Cardiac muscle cell (in vitro differentiated cells and primary cell): ENCODE data around the gene KANK2. TPM values are rescaled to one million over a fixed set of nuclear protein-coding genes. Genes with fewer than 3 reads are reported as not detected.
"Not testable (repeated sequence)": the region's sequence is repeated elsewhere in the genome, so short reads cannot be mapped to it uniquely, and the experiment has no call there.

Experiments
- DNase-seq, 2 donors: peaks; one replicate each; pipeline versions ENCODE4 v3.0.0 to v3.0.0-alpha.2; 2010 to 2017; ENCODE audit warnings: low read depth in 1 of 2, low spot score in 1 of 2
- H3K27ac ChIP-seq: fragments of 200-600 bp; sonication (generic); 2 replicates; pipeline ENCODE4 v1.5.1; 2016
- H3K27me3 ChIP-seq: fragments of 200-600 bp; sonication (generic); 2 replicates; pipeline ENCODE4 v1.6.0; 2016; ENCODE audit warnings: control low read depth
- H3K36me3 ChIP-seq: fragments of 200-600 bp; sonication (generic); 2 replicates; pipeline ENCODE4 v1.5.1; 2016; ENCODE audit warnings: control low read depth
- H3K4me1 ChIP-seq: fragments of 200-600 bp; sonication (generic); 2 replicates; pipeline ENCODE4 v1.8.1; 2017; ENCODE audit warnings: low read depth, mild to moderate bottlenecking, mixed run types
- H3K4me3 ChIP-seq: fragments of 200-600 bp; sonication (generic); 2 replicates; pipeline ENCODE4 v1.5.1; 2016; ENCODE audit warnings: mild to moderate bottlenecking
- H3K9me3 ChIP-seq: fragments of 200-600 bp; sonication (generic); 2 replicates; pipeline ENCODE4 v1.5.1; 2017; ENCODE audit warnings: low read depth, mild to moderate bottlenecking, control low read depth
- CTCF ChIP-seq: IDR thresholded peaks from 2 replicates; pipeline ENCODE4 v1.5.1; 2012; ENCODE audit warnings: low read depth, mild to moderate bottlenecking, low read length
- polyA plus RNA-seq: library from polyadenylated mRNA; unstranded; fragments of >200 nt; fragmentation: Nextera tagmentation; extraction: Ambion mirVana; gene quantifications from 2 replicates; pipeline ENCODE4 v1.2.1, GENCODE V29; 2016
- total RNA-seq: library from RNA; depleted of rRNA; stranded (reverse); fragments of >200 nt; gene quantifications from 2 replicates; pipeline ENCODE4 v1.2.3, GENCODE V29; 2016

The KANK2 gene
- total and polyA plus RNA-seq, 2 experiments from 2014 or later: 38.9 to 106 TPM

GRCh38 chr19:11166281-11167142 is 30.8 kb downstream of the KANK2 start:
- no peaks in the 10 kb centered on the region for H3K9me3 ChIP-seq
- H3K27me3 ChIP-seq: no peaks in the 10 kb centered on the region
- DNase-seq: peak in 1 of 2 donors; percentile 61
- no peak overlapping the region for H3K27ac ChIP-seq
- H3K4me1 ChIP-seq: peaks cover 9% of the 10 kb centered on the region
- no peak for TF ChIP-seq CTCF
- H3K4me3 ChIP-seq: no peak overlapping the region
- peaks cover 14% of the 10 kb centered on the region for H3K36me3 ChIP-seq

DNA sequence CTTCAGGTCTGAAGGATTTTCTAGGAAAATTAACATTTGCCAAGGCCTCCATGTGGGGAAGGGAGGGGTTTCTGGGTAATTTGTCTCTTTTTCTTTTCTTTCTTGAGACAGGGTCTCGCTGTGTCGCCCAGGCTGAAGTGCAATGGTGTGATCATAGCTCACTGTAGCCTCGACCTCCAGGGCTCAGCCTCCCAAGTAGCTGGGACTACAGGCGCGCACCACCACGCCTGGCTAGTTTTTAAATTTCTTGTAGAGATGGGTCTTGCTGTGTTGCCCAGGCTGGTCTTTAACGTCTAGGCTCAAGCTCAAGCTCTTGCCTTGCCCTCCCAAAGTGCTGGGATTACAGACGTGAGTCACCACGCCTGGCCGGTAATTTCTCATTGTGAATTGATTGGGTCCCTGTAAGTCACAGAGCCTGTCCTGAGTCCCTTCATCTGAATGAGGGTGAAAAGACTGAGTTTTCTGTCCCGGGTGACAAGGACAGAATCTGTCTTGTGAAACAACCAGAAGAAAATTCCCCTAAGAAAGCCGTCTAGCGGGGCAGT is 31.8 kb downstream of the KANK2 start:
- Histone ChIP-seq H3K36me3 (peaks cover 14% of the 10 kb centered on the region), H3K27ac (peak overlapping the region; percentile 90), H3K4me1 (peaks cover 9% of the 10 kb centered on the region), H3K4me3 (no peak overlapping the region), H3K9me3 (no peaks in the 10 kb centered on the region), H3K27me3 (no peaks in the 10 kb centered on the region)
- DNase-seq: peak in 1 of 2 donors; percentile 46
- TF ChIP-seq CTCF: no peak

GRCh38 chr19:11164879-11165406 is 32.4 kb downstream of the KANK2 start:
- H3K36me3 ChIP-seq: peaks cover 9% of the 10 kb centered on the region
- no peaks in the 10 kb centered on the region for H3K27me3 ChIP-seq
- peak overlapping the region; percentile 90 for H3K27ac ChIP-seq
- no peaks in the 10 kb centered on the region for H3K9me3 ChIP-seq
- H3K4me3 ChIP-seq: no peak overlapping the region
- TF ChIP-seq CTCF: no peak
- H3K4me1 ChIP-seq: peaks cover 12% of the 10 kb centered on the region
- peak in 1 of 2 donors; percentile 97 for DNase-seq

GRCh38 chr19:11164296-11164695 is 33.0 kb downstream of the KANK2 start:
- no peak overlapping the region for H3K4me3 ChIP-seq
- H3K27ac ChIP-seq: peak overlapping the region; percentile 90
- peaks cover 15% of the 10 kb centered on the region for H3K4me1 ChIP-seq
- DNase-seq: peak in 1 of 2 donors; percentile 40
- H3K36me3 ChIP-seq: peaks cover 9% of the 10 kb centered on the region
- TF ChIP-seq CTCF: no peak
- no peaks in the 10 kb centered on the region for H3K9me3 ChIP-seq
- H3K27me3 ChIP-seq: no peaks in the 10 kb centered on the region

- not testable (repeated sequence) for H3K36me3 ChIP-seq, H3K27me3 ChIP-seq, H3K9me3 ChIP-seq, H3K27ac ChIP-seq, H3K4me3 ChIP-seq, DNase-seq
- peaks cover 26% of the 10 kb centered on the region for H3K4me1 ChIP-seq
Observed at GRCh38 chr19:11160440-11160768, 36.9 kb downstream of the KANK2 start.
